GM19455 (cell line): ENCODE measurements around the gene AKR1A1.
"Not testable (repeated sequence)": the region's sequence is repeated elsewhere in the genome, so short reads cannot be mapped to it uniquely, and the experiment has no call there.

Experiments used
- ATAC-seq: cut with Tn5 transposase; IDR thresholded peaks from one replicate; pipeline ENCODE4 v1.9.1; 2021; ENCODE audit not compliant: unreplicated experiment

The AKR1A1 gene

DNA sequence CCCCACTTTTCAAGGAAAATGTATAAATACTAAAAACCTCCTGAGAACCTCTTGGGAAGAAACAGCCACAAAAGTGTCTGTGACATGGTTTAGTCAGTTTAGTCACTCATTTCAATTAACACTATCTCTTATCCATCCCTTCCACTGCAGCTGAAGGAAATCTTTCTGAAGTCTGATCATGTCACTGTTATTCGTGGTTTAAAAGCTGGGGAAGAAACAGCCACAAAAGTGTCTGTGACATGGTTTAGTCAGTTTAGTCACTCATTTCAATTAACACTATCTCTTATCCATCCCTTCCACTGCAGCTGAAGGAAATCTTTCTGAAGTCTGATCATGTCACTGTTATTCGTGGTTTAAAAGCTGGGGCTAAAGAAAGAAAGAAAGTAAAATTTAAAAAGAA is 27.1 kb upstream of the AKR1A1 start:
- ATAC-seq = not testable (repeated sequence)

DNA sequence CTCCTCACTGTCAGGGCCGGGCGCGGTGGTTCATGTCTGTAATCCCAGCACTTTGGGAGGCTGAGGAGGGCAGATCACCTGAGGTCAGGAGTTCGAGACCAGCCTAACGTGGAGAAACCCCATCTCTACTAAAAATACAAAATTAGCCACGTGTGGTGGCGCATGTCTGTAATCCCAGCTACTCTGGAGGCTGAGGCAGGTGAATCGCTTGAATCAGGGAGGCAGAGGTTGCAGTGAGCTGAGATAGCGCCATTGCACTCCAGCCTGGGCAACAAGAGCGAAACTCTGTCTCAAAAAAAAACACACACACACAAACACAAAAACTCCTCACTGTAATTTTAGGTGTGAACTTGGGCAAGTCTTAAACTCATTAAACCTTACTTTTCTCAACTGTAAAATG is 26.7 kb upstream of the AKR1A1 start:
- not testable (repeated sequence) for ATAC-seq

DNA sequence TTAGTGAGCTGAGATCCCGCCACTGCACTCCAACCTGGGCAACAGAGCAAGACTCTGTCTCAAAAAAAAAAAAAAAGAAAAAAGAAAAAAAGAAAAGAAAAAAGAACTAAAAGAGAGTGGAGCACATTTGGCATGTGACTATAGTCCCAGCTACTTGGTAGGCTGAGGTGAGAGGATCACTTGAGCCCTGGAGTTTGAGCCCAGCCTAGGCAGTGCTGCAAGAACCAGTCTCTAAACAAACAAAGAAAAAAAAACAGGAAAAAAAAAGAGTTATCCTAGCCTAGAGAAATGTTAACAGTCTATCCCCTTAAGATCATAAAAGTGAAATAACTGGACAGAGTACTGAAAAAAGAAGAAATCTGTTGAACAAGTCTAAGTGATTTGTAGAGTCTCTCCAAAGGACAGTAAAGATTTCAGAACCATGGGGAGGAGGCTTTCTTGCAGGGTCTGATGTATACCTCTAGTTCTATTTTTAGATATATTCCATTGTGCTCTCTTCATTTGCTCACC is 24.4 kb upstream of the AKR1A1 start:
- ATAC-seq = no peak

DNA sequence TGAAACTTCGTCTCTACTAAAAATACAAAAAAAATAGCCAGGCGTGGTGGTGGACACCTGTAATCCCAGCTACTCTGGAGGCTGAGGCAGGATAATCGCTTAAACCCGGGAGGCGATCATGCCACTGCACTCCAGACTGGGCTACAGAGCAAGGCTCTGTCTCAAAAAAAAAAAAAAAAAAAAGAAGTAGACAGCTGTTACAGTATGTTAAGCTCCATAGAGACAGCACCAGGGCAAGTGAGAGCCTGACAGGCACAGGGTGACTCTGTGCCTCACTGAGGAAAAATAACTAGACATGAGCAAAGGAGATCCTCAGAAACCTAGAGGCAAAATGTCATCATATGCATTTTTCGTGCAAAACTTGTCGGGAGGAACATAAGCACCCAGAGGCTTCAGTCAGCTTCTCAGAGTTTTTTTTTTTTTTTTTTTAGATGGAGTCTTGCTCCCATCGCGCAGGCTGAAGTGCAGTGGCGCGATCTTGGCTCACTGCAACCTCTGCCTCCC is 19.9 kb upstream of the AKR1A1 start:
- no peak for ATAC-seq

DNA sequence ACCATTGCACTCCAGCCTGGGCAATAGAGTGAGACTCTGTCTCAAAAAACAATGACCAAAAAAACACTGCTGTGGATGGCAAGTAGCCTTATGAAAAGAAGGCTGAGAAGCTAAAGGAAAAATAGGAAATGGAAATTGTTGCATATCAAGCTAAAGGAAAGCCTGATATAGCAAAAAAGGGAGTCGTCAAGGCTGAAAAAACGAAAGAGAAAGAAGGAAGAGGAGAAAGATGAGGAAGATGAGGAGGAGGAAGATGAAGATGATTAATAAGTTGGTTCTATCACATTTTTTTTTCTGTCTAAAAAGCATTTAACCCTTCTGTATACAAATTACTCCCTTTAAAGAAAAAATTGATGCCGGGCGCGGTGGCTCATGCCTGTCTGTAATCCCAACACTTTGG is 18.8 kb upstream of the AKR1A1 start:
- ATAC-seq = no peak

DNA sequence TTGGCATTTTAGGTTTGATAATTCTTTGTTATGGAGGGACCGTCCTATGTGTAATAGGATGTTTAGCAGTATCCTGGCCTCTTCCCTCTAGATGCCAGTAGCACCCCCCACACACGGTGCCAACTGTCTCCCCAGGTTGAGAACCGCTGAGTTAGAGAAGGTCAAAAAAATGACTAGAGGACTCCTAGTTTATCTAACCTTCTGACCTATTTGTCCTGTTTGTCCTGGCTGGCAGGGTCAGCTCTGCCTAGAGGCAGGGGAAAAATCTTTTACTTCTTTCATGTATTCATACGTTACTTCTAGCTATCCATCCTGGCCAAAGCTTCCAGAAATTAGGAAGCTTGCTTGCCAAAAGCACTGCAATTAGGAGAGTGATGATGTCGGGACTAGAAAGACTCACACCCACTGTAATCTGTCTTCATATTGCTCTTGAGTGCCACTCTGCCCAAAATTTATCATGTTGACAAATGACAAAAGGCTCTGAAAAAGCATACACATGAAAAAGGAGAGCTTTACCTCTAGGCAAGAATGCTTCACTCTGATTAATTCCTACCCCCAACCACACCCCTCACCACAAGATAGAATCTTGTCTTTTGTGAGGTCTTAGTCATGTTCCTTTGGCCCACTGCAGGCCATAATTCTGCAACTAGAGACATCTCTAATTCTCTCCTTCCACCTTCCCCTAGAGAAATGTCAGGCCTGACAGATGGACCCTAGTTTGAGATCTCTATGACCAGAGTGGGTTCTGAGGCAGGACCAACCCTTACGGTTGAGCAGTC is 14.4 kb upstream of the AKR1A1 start:
- ATAC-seq = no peak

DNA sequence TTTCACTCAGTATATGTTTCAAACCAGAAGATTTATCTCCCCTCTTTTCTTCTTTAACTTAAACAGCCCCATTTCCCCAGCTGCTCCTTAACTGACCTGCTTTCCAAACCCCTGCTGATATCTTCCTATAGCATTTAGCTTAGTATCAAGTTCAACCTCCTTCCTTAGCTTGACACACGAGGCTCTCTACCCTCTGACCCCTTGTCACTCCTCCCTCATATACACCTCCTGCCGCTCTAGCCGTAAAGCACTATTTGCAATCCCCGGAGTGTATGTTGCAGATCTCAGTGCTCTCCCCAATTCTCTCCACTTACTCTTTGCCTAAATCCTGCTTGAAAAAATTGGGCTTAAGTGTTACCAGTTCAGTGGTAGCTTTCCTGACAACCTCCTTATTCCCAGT is 13.7 kb upstream of the AKR1A1 start:
- ATAC-seq = no peak

DNA sequence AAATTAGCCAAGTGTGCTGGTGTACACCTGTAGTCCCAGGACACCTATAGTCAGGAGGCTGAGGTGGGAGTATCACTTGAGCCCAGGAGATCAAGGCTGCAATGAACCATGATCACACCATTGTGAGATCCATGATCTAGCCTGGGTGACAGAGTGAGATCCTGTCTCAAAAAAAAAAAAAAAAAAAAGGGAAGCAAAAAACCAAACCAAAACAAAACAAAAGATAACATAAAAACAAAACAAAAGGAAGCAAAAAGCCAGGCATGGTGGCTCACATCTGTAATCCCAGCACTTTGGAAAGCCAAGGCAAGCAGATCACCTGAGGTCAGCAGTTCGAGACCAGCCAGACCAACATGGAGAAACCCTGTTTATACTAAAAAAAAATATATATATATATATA is 9.4 kb upstream of the AKR1A1 start:
- ATAC-seq = no peak

DNA sequence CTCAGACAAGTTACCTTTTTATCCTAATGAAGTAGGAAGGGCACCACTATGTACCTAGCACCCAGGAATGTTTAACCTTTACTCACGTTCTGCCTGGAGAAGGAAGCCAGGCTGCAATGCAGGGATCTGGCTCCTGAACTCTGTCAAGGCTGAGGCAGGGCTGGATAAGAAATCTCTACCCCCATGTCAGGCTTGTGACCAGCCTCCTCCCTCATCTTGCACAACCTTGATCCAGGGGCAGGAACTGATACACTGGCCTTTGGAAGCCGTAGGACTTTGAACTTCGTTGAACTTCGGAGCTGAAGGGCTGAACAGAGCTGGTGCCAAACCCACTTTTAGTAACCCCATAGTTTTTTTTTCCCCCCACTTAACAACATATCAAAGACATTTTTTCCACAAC is 8.0 kb upstream of the AKR1A1 start:
- no peak for ATAC-seq

DNA sequence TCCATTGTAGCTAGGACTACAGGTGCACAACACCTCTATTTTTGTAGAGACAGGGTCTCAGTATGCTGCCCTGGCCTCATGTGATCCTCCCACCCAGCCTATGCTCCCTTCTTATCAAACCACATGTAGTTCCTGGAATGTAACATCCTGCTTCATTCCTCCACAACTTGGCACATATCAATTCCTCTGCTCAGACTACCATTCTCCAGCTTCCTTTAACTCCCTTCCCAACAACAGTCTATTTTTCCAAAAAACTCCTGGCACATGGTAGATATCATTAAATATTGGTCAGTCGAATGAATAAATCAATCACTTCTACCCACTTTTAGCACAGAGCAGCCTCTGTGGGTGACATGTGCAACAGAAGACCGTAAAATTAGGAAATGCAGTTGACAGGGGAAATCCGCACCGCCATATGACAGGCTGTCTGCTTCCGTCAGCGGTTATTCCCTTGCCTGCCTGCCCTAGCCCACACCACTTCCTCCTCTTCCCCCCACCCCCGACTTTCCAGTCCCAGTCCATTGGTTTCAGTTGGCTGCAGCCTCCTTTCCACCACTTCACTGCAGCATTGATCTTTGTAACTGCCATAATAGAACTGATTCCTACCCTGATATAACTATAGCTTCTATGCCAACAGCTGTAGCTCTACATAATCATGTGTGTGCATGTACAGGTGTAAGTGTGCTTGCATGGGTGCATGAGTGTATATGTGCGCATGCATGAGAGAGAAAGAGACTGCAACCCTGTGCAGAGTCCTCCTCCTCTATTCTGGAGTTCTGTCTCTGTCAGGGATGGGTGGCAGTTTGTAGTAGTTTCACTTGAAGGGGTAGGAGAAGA is 6.8 kb upstream of the AKR1A1 start:
- no peak for ATAC-seq

DNA sequence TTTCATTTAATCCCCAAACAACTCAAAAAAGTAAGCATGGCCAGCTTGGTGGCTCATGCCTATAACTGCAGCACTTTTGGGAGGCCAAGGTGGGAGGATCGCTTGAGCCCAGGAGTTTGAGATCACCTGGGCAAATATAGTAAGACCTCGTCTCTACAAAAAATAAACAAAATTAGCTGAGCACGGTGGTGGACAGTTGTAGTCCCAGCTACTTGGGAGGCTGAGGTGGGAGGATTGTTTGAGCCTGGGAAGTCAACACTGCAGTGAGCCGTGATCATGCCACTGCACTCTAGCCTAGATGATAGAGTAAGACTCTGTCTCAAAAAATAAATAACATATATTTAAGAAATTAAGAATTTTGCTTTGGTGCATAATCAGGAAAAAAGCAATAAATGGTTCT is 6.1 kb upstream of the AKR1A1 start:
- no peak for ATAC-seq

DNA sequence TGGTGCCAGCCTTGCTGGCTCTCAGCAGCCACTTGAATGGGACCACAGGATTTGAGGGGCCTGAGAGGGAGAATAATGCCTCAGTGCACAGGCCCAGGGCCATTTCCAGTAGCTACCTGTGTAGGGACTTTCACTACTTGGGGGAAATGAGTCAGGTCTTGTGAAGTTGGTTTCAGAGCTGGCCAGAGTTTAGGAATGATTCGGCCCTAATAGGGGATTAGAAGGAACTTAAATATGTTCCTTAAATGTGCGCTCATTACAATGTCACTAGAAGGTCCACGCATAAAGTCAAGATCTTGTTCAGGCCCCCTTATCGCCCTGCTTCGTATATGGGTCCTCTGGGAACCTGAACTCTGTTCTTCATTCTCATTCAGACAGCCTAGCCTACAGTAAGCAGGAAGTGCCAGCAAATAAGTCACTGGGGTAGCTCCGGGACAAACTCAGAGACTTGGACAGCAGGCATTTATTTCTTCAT is 5.6 kb upstream of the AKR1A1 start:
- peak; percentile 59 for ATAC-seq

DNA sequence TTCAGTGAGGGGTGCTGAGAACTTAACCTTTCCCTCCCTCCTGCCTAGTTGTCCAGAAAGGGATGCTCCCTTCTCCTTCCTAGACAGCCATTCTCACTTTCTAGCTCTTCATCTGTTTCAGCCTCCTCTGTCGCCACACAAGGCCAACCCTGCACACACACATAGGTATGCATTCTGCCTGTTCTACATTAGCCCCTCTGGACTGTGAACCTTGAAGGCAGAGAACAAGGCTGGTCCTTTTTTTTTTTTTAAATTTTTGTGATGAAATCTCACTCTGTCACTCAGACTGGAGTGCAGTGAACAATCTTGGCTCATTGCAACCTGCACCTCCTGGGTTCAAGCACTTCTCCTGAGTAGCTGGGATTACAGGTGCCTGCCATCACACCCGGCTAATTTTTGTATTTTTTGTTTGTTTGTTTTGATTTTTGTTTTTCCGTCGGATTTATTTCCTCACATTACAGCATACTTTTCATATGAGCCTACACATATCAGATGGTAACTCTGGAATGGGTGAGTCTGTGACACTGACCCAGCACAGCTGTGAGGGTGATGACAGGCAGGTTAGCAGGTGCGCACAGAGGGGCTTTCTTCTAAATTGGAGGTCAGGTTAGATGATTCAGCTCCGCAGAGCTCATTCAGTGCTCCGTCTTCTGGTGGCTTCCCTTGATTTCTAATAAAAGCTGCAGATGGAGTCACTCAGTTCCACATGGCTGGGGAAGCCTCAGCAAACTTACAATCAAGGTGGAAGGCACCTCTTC is 4.9 kb upstream of the AKR1A1 start:
- ATAC-seq = no peak

DNA sequence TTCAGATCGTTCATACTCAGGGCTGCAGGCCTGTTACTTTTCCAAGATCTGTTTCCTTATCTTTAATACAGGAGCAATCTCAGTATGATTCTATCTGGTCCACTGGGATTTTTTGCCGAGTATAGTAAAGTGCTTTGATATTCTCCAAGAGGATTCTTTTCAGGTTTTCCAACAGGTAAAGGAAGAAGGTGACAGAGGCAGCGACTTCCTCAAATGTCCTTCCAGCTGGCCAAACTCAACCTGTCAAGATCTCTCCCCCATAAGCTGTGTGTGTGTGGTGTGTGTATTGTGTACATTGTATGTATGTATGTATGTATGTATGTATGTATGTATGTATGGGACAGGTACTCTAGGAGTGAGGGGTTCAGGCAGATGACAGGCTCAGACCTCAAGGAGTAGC is 1.1 kb downstream of the AKR1A1 start:
- ATAC-seq = no peak

DNA sequence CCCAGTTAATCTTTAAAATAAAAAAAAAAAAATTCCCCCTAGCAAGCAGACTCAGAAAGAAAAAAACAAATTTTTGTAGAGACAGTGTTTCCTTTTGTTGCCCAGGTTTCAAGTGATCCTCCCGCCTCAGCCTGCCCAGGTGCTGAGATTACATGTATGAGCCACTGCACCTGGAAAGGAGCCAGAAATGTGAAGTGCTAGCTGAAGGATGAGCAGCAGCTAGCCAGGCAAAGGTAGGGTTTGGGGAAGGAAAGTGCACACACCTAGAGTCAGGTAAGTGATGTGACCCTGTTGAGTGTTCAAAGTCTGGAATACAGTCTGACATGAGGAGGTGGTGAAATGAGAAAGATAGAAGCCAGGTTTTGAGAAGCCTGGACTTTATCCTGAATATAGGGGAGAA is 1.7 kb downstream of the AKR1A1 start:
- no peak for ATAC-seq

DNA sequence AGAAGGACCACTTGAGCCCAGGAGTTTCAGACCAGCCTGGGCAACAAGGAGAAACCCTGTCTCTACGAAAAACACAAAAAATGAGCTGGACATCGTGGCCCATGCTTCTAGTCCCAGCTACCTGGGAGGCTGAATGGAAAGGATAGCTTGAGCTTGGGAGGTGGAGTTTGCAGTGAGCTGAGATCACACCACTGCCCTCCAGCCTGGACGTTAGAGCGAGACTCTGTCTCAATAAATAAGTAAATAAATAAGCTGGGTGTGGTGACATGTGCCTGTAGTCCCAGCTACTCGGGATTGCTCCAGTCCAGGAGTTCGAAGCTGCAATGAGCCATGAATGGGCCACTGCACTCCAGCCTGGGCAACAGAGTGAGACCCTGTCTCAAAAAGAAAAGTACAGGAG is 3.6 kb downstream of the AKR1A1 start:
- ATAC-seq = no peak

DNA sequence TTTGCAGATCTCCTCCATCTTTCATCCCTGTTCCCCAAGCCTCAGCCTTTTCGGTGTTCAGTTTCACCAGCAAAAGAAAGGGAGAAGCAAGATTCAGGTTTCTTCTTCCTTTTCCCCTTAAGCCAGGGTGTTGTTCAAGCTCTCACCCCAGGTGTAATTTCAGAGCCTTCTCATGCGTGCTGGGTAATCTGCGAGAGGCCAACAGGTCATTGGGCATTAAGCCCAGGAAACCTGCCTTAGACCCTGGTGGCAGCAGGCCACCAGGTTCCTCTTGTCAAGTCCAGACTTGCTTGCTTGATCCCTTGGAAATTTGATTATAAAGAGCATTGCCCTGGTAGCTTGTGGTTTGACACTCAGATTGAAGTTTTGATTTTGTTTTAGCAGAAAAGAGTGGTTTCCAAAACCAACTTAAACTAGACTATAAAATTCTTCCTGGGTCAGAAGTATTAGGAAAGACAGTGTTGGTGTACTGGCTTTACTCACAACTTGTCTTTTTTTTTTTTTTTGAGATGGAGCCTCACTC is 6.9 kb downstream of the AKR1A1 start:
- ATAC-seq = no peak

DNA sequence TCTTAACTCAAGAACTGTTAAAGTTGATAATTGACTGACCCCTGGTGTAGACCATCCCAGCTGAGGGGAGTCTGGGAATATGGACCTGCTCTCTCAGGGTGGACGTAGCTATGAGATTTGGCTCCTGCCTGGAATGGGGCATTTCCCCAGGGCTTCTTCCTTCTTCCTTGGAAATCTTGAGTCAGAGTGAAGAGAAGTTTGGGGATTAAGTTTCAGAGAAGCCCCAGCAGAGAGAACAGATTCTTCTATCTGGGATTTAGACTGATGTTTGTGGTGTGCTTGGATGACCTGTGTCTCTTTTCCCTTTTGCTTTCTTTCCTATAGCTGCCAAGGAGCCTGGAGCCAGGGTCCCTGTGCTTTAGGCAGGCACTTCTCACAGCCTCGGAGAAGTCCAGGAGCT is 13.2 kb downstream of the AKR1A1 start:
- ATAC-seq = no peak

DNA sequence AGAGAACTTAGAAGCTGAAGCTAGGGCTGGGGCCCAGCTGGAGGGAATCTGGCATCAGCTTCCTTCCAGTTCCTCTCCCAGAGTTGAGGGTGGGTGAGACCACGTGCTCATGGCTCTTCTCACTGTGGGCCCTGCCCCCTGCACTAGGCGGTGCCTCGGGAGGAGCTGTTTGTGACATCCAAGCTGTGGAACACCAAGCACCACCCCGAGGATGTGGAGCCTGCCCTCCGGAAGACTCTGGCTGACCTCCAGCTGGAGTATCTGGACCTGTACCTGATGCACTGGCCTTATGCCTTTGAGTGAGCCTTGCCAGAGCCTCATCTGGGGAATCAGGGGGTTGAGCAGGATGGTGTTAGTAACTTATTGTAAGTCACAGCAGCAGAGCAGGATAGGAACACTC is 16.1 kb downstream of the AKR1A1 start:
- no peak for ATAC-seq

DNA sequence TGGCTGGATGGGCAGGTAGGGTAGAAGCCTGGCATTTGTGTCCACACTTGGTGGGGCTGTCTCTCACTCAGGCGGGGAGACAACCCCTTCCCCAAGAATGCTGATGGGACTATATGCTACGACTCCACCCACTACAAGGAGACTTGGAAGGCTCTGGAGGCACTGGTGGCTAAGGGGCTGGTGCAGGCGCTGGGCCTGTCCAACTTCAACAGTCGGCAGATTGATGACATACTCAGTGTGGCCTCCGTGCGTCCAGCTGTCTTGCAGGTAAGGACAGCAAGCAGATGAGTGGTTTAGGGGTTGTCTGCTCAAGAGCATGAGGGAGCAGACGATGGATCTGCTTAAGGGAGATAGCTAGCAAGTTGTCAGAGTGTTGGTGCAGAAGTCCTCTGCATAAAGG is 17.3 kb downstream of the AKR1A1 start:
- ATAC-seq = no peak

DNA sequence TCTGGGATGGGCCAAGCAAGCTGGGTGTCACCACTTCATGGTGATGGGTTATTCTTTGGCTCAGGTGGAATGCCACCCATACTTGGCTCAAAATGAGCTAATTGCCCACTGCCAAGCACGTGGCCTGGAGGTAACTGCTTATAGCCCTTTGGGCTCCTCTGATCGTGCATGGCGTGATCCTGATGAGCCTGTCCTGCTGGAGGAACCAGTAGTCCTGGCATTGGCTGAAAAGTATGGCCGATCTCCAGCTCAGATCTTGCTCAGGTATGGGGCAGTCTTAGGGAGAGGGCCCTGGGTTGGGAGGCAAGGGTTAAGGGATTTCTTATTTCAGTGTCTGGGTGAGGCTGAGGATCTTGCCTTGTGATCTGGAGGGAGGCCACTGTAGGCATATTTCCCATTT is 17.8 kb downstream of the AKR1A1 start:
- no peak for ATAC-seq
